NT2/D1 (cell line): Measurements from ENCODE around the gene PPP1R26.

ENCODE experiments used
- SUZ12 ChIP-seq: IDR thresholded peaks from 2 replicates; pipeline ENCODE4 v1.6.1; 2011; ENCODE audit not compliant: insufficient read length, insufficient read depth; ENCODE audit errors: extremely low read depth
- YY1 ChIP-seq: IDR thresholded peaks from 2 replicates; pipeline ENCODE4 v1.6.1; 2011; ENCODE audit not compliant: insufficient read length, insufficient read depth
- ZNF274 ChIP-seq: IDR thresholded peaks from 2 replicates; pipeline ENCODE4 v1.6.1; 2011; ENCODE audit warnings: mild to moderate bottlenecking, low read depth, low read length

DNA sequence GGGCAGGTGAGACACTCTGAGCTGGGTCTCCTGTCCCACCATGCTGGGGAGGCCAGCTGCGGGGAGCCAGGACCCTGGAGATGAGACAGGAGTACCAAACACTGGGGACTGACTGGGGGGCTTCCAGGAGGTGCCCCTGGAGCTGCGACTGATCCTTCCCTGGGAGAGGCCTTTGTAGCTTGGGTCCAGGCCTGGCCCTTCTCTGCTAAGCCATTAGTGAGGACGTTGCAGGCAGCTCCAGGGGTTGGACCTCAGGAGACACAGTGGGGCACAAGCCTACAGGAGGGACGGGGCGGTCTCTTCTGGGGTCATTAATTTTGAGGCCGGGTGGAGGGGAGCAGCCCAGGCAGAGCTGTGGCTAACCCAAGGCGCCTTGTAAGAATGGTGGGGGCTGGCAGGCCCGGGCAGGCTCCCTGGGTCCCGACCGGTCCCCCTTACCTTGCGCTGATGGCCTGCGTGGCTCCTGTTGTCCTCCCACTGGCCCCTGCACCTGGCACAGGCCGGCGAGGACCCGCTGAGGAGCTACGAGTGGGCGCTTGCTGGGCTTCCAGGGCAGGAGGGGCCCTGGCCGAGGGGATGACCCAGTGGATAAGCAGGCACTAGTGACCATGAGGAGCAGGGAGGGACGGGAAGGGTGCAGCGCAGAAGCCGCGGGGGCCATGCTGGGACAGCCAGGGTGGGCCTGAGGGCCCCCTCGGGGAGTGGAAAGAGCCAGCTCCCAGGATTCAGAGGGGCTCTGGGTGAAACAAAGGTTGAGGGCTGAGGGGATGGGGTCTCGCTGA is 26.0 kb downstream of the PPP1R26 start:
- no peak for TF ChIP-seq ZNF274
- TF ChIP-seq YY1, result no peak
- no peak for TF ChIP-seq SUZ12
